Caco-2 (cell line): Measurements from ENCODE around the gene PPP3R2. TPM values are rescaled to one million over a fixed set of nuclear protein-coding genes. Genes with fewer than 3 reads are reported as not detected.

Experiments
- Bru-seq: library from RNA; stranded (reverse); fragments of 400-500 nt; gene quantifications from one replicate; lab custom pipeline; 2021; lab: Mats Ljungman, UMichigan
- BruChase-seq, 2 experiments: library from RNA; stranded (reverse); fragments of 400-500 nt; gene quantifications; one replicate each; lab custom pipeline; 2021; lab: Mats Ljungman, UMichigan
- BruUV-seq: library from RNA; stranded (reverse); fragments of 400-500 nt; replicated peaks from 2 replicates; lab custom pipeline; 2021; lab: Mats Ljungman, UMichigan
- CTCF ChIA-PET: fragments of 300-600 bp; sonication (Branson Sonifier 250); formaldehyde crosslinking; loops from one replicate; lab custom pipeline; 2022; ENCODE audit warnings: antibody characterized with exemption; lab: Charles Lee
- POLR2A ChIA-PET: fragments of 300-600 bp; sonication (Branson Sonifier 250); formaldehyde crosslinking; loops from one replicate; lab custom pipeline; 2022; ENCODE audit warnings: antibody characterized with exemption; lab: Charles Lee
- DNase-seq, 2 experiments: peaks; one replicate each; pipeline versions ENCODE4 v3.0.0 to v3.0.0-alpha.2; 2020 to 2022
- H3K27me3 ChIP-seq: replicated peaks from 2 replicates; pipeline ENCODE4 v1.6.0; 2011; ENCODE audit warnings: low read length; ENCODE audit not compliant: control insufficient read depth, insufficient read depth
- H3K36me3 ChIP-seq: 2 replicates; pipeline ENCODE4 v1.5.1; 2011; ENCODE audit warnings: low read length; ENCODE audit not compliant: control insufficient read depth, insufficient read depth
- H3K4me1 ChIP-seq: fragments of 250-450 bp; sonication (Bioruptor Pico); 2 replicates; pipeline ENCODE4 v1.5.1; 2020; ENCODE audit warnings: mild to moderate bottlenecking
- H3K4me3 ChIP-seq: 2 replicates; pipeline ENCODE4 v1.5.1; 2011; ENCODE audit warnings: low read depth, mild to moderate bottlenecking, control low read depth, low read length
- H3K9me3 ChIP-seq: fragments of 250-450 bp; sonication (Bioruptor Pico); 2 replicates; pipeline ENCODE4 v1.5.1; 2020; ENCODE audit warnings: mild to moderate bottlenecking, moderate library complexity
- H3K27ac Mint-ChIP-seq: one replicate; pipeline ENCODE4 v1.8.0; 2022; ENCODE audit warnings: mixed read lengths; ENCODE audit not compliant: unreplicated experiment
- H3K27me3 Mint-ChIP-seq: one replicate; pipeline ENCODE4 v1.8.0; 2022; ENCODE audit warnings: mixed read lengths; ENCODE audit not compliant: insufficient read depth, unreplicated experiment
- H3K36me3 Mint-ChIP-seq: one replicate; pipeline ENCODE4 v1.8.0; 2022; ENCODE audit warnings: mild to moderate bottlenecking, mixed read lengths; ENCODE audit not compliant: insufficient read depth, unreplicated experiment
- H3K4me1 Mint-ChIP-seq: one replicate; pipeline ENCODE4 v1.8.0; 2022; ENCODE audit warnings: low read depth, mixed read lengths; ENCODE audit not compliant: unreplicated experiment
- H3K4me3 Mint-ChIP-seq: one replicate; pipeline ENCODE4 v1.8.0; 2022; ENCODE audit warnings: mild to moderate bottlenecking, moderate library complexity, mixed read lengths; ENCODE audit not compliant: unreplicated experiment
- H3K9me3 Mint-ChIP-seq: one replicate; pipeline ENCODE4 v1.8.0; 2022; ENCODE audit warnings: mixed read lengths; ENCODE audit not compliant: unreplicated experiment
- intact Hi-C: fragments of 100-400 bp; cut with micrococcal nuclease; formaldehyde crosslinking; loops from one replicate; pipeline ENCODE4 v1.10.0; 2022; ENCODE audit not compliant: unreplicated experiment
- long read RNA-seq: library from polyadenylated mRNA; stranded (forward); transcript quantifications from one replicate; pipeline ENCODE4 v2.0.0, GENCODE V29; 2022
- total RNA-seq: library from RNA; stranded (reverse); gene quantifications from 2 replicates; pipeline ENCODE4 v1.2.3, GENCODE V29; 2022
- TF ChIP-seq, protein P1 (sequence below), 2 experiments: fragments of 200-600 bp in 1 of 2; IDR thresholded peaks; 1 replicate in 1 of 2; 2 replicates in 1 of 2; pipeline versions ENCODE4 v1.5.1 to v1.8.0; 2011 to 2022; ENCODE audit warnings: antibody characterized with exemption in 1 of 2, control low read depth in 1 of 2, inconsistent platforms in 1 of 2, low read depth in 1 of 2, low read length in 1 of 2, mild to moderate bottlenecking in 1 of 2, moderate library complexity in 1 of 2; ENCODE audit not compliant: insufficient read depth in 1 of 2, severe bottlenecking in 1 of 2, unreplicated experiment in 1 of 2

PPP3R2 gene, protein sequence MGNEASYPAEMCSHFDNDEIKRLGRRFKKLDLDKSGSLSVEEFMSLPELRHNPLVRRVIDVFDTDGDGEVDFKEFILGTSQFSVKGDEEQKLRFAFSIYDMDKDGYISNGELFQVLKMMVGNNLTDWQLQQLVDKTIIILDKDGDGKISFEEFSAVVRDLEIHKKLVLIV
- total RNA-seq (not detected in 2 replicates), Bru-seq, nascent RNA (not detected), BruChase-seq, experiment 1, labeled RNA remaining after a 2-hour chase (not detected), BruChase-seq, experiment 2, labeled RNA remaining after a 6-hour chase (not detected)
- long read RNA-seq, result 0 reads

DNA sequence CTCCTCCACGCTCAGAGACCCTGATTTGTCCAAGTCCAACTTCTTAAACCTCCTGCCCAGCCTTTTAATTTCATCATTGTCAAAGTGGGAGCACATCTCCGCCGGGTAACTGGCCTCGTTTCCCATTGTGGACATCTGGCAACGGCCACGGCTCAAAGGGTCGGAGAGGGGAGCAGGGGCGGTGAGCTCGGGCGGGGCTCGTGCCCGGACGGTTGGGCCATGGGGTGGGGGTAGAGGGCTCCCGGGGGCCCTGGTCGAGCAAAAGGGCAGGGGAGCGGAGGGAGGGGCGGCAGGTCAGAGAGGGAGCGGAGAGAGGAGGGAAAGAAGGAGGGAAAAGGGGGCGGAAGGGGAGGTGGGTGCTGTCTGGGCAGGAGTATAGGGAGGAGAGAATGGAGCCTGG, at the start of gene PPP3R2:
Gene PPP3R2 (minus strand): TSS at position 174 of the 400 bp plus-strand sequence. CDS start 48 bp downstream, at position 126.
- H3K27ac Mint-ChIP-seq, result no peak within 1 kb of the TSS
- H3K4me3 ChIP-seq, result no peak within 1 kb of the TSS
- intact Hi-C loops, result no loop called here
- TF ChIP-seq, protein P1, sequence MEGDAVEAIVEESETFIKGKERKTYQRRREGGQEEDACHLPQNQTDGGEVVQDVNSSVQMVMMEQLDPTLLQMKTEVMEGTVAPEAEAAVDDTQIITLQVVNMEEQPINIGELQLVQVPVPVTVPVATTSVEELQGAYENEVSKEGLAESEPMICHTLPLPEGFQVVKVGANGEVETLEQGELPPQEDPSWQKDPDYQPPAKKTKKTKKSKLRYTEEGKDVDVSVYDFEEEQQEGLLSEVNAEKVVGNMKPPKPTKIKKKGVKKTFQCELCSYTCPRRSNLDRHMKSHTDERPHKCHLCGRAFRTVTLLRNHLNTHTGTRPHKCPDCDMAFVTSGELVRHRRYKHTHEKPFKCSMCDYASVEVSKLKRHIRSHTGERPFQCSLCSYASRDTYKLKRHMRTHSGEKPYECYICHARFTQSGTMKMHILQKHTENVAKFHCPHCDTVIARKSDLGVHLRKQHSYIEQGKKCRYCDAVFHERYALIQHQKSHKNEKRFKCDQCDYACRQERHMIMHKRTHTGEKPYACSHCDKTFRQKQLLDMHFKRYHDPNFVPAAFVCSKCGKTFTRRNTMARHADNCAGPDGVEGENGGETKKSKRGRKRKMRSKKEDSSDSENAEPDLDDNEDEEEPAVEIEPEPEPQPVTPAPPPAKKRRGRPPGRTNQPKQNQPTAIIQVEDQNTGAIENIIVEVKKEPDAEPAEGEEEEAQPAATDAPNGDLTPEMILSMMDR (IDR thresholded peaks at IDR 0.05; ENCODE audit: insufficient read depth in 1 of 2, low read depth in 1 of 2, low read length in 1 of 2, severe bottlenecking in 1 of 2, unreplicated experiment in 1 of 2), result no peak
- DNase-seq, result no peak
- H3K4me1 ChIP-seq, result no peaks in the 10 kb centered on the region
- no peaks in the 10 kb centered on the region for H3K36me3 ChIP-seq
- H3K4me1 Mint-ChIP-seq, result no peaks in the 10 kb centered on the region
- no peak within 1 kb of the TSS for H3K4me3 Mint-ChIP-seq
- H3K27me3 ChIP-seq, result no peaks in the 10 kb centered on the region
- H3K27me3 Mint-ChIP-seq, result peaks cover 9% of the 10 kb centered on the region
- H3K36me3 Mint-ChIP-seq, result no peaks in the 10 kb centered on the region
- H3K9me3 Mint-ChIP-seq, result no peaks in the 10 kb centered on the region
- H3K9me3 ChIP-seq, result no peaks in the 10 kb centered on the region
- CTCF ChIA-PET, result no interaction called here
- POLR2A ChIA-PET, result no interaction called here
- no TSS peak for BruUV-seq

DNA sequence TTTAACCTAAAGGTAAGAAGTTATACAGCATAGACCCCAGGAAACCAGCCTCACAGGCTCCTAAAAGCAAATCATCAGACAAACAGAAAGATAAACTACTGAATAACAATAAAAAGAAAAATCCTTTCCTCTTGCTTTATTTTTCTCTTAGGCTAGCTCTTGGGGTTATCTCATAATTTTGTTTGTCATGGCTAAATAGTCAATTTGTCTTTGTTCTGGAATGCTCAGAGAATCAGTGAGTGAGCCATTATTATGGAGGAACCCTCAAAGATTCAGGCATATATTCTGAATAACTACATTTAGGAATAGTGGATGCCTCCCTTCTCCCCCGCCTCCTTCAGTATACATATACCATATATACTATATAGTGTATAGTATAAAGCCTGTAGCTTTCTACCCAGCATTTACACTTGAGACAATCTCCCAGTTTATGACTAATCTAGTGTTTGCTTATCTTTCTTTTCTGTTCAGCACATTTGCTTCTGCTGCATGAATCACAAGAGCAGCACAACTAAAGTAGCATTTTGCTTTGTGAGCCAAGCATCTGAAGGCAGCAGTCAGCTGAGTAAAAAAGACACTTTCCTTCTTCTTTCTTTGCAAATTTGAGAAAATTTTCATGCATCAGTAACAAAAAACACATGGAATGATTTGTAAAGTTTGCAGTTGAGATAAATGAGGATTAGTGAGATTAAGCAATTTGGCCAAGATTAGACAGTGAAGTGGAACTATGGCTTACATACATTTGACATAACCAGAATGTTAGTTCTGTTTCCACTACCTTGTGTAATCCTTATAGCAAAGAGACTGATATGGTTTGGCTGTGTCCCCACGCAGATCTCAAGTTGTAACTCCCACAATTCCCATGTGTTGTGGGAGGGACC, 45.3 kb upstream of the PPP3R2 start:
- no peak overlapping the region for H3K4me3 ChIP-seq
- no peak for DNase-seq
- H3K27me3 ChIP-seq, result no peaks in the 10 kb centered on the region
- peaks cover 11% of the 10 kb centered on the region for H3K9me3 ChIP-seq
- H3K36me3 Mint-ChIP-seq, result no peaks in the 10 kb centered on the region
- no peaks in the 10 kb centered on the region for H3K27me3 Mint-ChIP-seq
- no peaks in the 10 kb centered on the region for H3K4me1 Mint-ChIP-seq
- TF ChIP-seq, protein P1 (IDR thresholded peaks at IDR 0.05; ENCODE audit: insufficient read depth in 1 of 2, low read depth in 1 of 2, low read length in 1 of 2, severe bottlenecking in 1 of 2, unreplicated experiment in 1 of 2), result no peak
- no TSS peak for BruUV-seq
- H3K4me3 Mint-ChIP-seq, result no peak overlapping the region
- H3K27ac Mint-ChIP-seq, result no peak overlapping the region
- POLR2A ChIA-PET, result no interaction called here
- H3K9me3 Mint-ChIP-seq, result no peaks in the 10 kb centered on the region
- CTCF ChIA-PET, result no interaction called here
- intact Hi-C loops, result no loop called here
- H3K4me1 ChIP-seq, result no peaks in the 10 kb centered on the region
- H3K36me3 ChIP-seq, result no peaks in the 10 kb centered on the region

DNA sequence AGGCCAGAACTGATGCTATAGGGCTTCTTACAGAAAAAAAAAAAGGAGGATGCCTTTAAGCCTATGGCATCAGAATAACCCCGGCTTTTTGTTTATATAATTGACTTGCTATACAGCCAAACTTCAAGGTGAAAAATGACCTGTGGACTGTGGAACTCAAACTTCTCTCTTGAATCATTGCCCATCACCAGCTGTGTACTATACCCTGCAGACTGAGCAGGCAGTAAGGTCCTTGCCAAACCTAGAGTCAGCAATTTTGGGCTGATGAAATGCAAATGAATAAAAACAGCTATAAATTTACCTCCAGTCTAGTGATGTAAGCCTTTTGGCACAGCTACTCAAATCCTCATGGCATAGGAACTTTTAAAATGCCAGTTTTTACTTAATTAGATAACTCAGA, 44.5 kb upstream of the PPP3R2 start:
- Histone ChIP-seq H3K27me3 (no peaks in the 10 kb centered on the region), H3K4me3 (no peak overlapping the region), H3K4me1 (no peaks in the 10 kb centered on the region), H3K9me3 (peaks cover 11% of the 10 kb centered on the region), H3K36me3 (no peaks in the 10 kb centered on the region)
- ChIA-PET CTCF (no interaction called here), POLR2A (no interaction called here)
- intact Hi-C loops, result no loop called here
- Mint-ChIP-seq H3K4me3 (no peak overlapping the region), H3K27ac (no peak overlapping the region), H3K36me3 (no peaks in the 10 kb centered on the region), H3K27me3 (no peaks in the 10 kb centered on the region), H3K9me3 (no peaks in the 10 kb centered on the region), H3K4me1 (no peaks in the 10 kb centered on the region)
- BruUV-seq, result no TSS peak
- TF ChIP-seq, protein P1 (IDR thresholded peaks at IDR 0.05; ENCODE audit: insufficient read depth in 1 of 2, low read depth in 1 of 2, low read length in 1 of 2, severe bottlenecking in 1 of 2, unreplicated experiment in 1 of 2), result no peak
- DNase-seq, result no peak
